ENCODE results near the gene PRKCE.

The PRKCE gene

DNA sequence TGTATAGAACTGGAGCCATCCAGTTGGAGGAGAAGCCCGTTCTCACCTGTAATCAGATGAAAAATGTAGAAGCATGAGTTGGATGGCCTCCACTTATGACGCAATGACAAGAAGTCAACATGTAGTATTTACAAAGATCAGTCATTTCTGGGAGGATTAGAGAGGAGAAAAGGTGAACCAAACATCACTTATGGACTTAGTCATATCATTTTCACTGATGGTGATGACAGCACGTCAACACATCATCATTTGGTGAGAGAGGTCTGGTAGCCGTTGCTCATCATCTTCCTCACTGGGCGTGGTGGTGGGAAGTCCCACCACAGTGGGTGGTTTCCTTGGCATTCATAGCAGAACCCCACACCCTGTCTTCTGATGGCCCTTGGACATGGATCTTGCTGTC, 381.5 kb downstream of the PRKCE start:
- DNase-seq: no peak

DNA sequence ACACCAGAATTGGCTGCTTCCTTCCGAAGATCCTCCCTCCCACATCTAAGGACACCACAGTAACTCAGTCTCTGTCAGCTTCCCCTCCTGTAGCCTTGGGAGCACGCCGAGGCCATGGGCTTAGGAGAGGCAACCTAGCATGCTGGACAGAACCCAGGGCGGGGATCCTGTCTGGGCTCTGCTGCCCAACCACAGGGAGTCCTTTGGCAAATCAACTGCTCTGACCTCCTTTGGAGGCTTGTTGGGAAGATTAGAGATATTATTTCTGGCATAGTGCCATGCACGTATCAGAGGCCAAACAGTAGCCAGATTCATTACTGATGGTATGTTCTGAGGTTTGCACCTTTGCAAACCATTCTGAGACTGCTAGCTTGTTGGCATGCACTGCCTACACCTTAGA, 383.1 kb downstream of the PRKCE start:
- no peak for DNase-seq

GRCh38 chr2:46036929-46037328, 385.5 kb downstream of the PRKCE start:
- DNase-seq: no peak

- no peak for DNase-seq
These were observed 388.2 kb downstream of the PRKCE start for GRCh38 chr2:46039543-46040303.

GRCh38 chr2:46040563-46041155, 389.2 kb downstream of the PRKCE start:
- DNase-seq: no peak

GRCh38 chr2:46041434-46041833, 390.0 kb downstream of the PRKCE start:
- no peak for DNase-seq

- DNase-seq: no peak
These were observed 390.7 kb downstream of the PRKCE start for GRCh38 chr2:46042207-46042637.

GRCh38 chr2:46042711-46043110, 391.2 kb downstream of the PRKCE start:
- no peak for DNase-seq

DNA sequence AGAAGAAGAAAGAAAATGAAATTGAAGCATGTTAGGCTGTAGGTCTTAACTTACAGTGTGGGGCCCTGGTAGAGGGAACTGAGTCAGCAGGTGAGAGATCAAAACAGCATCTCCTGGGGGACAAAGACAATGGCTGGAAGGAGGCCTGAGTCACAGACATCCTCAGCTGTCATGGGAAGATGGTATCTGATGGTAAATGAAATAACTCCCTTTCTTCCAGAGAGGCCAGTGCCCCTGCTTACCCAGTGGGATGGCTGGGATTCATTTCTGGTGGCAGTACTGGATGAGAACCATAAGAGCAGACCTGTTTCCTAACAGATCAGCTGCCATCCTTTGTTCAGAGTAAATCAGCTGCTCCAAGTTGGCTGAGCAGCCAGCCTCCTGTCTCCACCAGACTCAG, 394.4 kb downstream of the PRKCE start:
- no peak for DNase-seq

- no peak for DNase-seq
These were observed 395.8 kb downstream of the PRKCE start for GRCh38 chr2:46047290-46047689.

DNA sequence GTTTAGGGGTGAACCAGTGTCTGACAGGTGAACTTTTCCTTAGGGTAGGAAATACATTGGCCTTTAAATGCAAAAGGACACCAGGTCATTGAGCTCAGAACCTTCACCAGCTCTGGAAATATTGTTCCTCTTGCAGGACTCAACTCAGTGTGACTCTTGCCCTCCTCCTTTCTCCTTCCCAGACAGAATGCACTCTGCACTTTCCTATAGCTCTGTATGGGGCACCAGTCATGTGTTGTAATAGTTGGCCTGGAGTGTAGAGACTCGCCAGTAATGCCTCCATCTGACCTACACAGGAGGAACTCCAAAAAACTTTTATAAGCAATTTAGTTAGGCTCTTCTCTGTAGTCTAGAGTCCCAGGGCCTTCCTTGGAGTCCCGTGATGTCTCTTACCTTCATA, 397.2 kb downstream of the PRKCE start:
- DNase-seq: no peak

- DNase-seq: no peak
These were observed 398.6 kb downstream of the PRKCE start for GRCh38 chr2:46050027-46050426.

DNA sequence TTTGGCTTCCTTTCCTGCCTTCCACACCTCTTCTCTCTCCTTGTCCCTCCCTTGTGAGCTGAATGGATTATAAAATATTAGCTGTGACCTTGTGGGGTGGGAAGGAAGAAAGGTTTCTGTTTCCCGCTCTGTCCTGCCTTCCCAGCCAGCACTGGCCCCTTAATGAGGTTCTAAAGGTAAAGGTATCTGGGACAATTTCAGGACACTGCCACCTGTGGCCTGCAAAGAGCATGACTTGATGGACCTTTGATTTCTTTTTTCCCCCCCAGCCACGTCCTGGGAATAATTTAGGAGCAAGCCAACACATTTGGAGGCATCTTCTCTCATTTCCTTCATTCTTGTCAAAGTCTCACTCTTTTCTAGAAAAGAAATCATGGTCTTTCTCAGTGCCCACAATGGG, 399.0 kb downstream of the PRKCE start:
- no peak for DNase-seq

GRCh38 chr2:46051085-46051484, 399.6 kb downstream of the PRKCE start:
- DNase-seq: no peak

GRCh38 chr2:46053564-46053963, 402.1 kb downstream of the PRKCE start:
- DNase-seq: no peak

- DNase-seq: no peak
These were observed 405.1 kb downstream of the PRKCE start for GRCh38 chr2:46056541-46056940.

DNA sequence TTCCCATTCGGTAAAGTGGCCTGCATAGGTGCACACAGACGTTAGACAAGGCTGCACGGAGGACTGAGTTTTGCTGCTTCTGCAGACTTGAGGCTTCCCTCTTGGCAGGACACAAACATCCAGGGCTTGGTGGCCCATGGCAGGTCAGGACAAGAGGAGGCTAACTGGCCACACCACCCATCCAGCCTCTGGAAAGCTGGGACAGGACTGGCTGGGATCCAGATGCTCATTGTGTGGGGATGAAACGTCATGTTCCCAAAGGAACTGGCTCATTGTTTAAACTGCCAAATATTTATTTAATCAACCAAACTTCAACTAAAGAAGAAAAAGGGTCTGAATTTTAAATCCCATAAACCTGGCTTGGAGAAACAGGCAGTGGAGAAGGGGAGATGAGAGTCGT, 406.7 kb downstream of the PRKCE start:
- no peak for DNase-seq

GRCh38 chr2:46062637-46063412, 411.4 kb downstream of the PRKCE start:
- peak; percentile 22 for DNase-seq

- no peak for DNase-seq
These were observed 412.9 kb downstream of the PRKCE start for GRCh38 chr2:46064396-46064795.

- no peak for DNase-seq
These were observed 413.7 kb downstream of the PRKCE start for GRCh38 chr2:46065152-46065551.

DNA sequence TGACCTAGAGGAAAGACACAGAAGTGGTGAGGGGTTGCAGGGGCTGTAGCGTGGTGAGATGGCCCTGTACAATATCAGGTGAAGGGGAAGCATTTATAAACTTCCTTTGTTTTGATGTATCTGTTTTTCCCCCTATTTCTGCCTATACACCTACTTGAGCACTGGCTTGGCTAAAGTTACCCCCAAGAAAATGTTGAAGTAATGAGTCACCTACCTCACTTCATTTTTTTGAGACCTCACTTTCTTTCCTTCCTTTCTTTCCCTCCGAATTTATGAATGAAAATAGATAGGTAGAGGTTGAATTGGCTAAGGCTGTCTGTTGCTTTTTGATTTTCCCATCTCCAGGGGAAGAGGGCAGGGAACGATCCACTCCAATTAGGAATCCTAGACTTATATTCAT, 414.6 kb downstream of the PRKCE start:
- no peak for DNase-seq

DNA sequence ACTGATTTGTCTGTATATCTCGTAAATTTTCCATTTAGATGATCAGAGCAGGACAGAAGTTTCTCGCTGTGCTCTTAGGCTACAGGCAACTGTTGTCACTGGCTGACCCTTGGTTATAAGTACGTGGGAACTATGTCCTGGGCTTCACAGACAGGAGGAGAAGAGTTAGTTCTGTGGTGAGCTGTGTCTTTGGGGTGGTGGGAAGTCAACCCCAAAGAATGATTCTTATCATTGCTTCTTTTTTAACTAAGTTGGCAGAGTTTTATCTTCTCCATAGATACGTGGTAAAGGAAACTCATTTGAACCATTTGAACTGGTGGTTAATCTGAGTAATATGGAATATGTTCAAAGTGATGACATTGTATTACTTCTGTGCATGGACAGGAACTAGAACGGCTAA, 415.1 kb downstream of the PRKCE start:
- no peak for DNase-seq

- DNase-seq: no peak
These were observed 415.6 kb downstream of the PRKCE start for GRCh38 chr2:46067062-46067461.

All from NCI-H446 treated with DMSO at 0.1 percent for 48 hours (cell line).